Kidney (tissue), 14 donors: ENCODE data around the gene ST13. TPM values are rescaled to one million over a fixed set of nuclear protein-coding genes. Genes with fewer than 3 reads are reported as not detected.
"Not testable (repeated sequence)": the region's sequence is repeated elsewhere in the genome, so short reads cannot be mapped to it uniquely, and the experiment has no call there.

Source experiments
- DNase-seq, 5 donors: peaks; one replicate each; pipeline ENCODE4 v3.0.0-alpha.2; 2013 to 2020
- FAIRE-seq: peaks from 2 replicates; lab custom pipeline; 2012; peaks lifted over from hg19 to GRCh38; lab: Jason Lieb, UNC
- H3K27ac ChIP-seq, 2 donors: one replicate each; pipeline ENCODE4 v1.7.0; 2013; ENCODE audit warnings: low read depth in 2 of 2, low read length in 2 of 2, inconsistent platforms in 1 of 2
- H3K27me3 ChIP-seq: one replicate; pipeline ENCODE4 v1.7.1; 2013; ENCODE audit warnings: low read length, inconsistent platforms; ENCODE audit not compliant: control insufficient read depth, insufficient read depth
- H3K36me3 ChIP-seq, 3 donors: one replicate each; pipeline versions ENCODE4 v1.7.0 to v1.7.1; 2013; ENCODE audit warnings: low read length in 3 of 3, control low read depth in 1 of 3, inconsistent platforms in 1 of 3; ENCODE audit not compliant: insufficient read depth in 3 of 3, control insufficient read depth in 2 of 3
- H3K4me1 ChIP-seq, 3 donors: one replicate each; pipeline versions ENCODE4 v1.7.0 to v1.7.1; 2013; ENCODE audit warnings: low read length in 3 of 3, inconsistent platforms in 1 of 3, low read depth in 1 of 3; ENCODE audit not compliant: control insufficient read depth in 2 of 3, insufficient read depth in 2 of 3
- H3K4me3 ChIP-seq, 3 donors: one replicate each; pipeline versions ENCODE4 v1.7.0 to v1.8.1; 2013; ENCODE audit warnings: low read length in 3 of 3, control low read depth in 1 of 3, inconsistent platforms in 1 of 3
- H3K9ac ChIP-seq, 3 donors: one replicate each; pipeline versions ENCODE4 v1.7.0 to v1.7.1; 2013; ENCODE audit warnings: low read length in 3 of 3, control low read depth in 1 of 3, inconsistent platforms in 1 of 3
- H3K9me3 ChIP-seq, 3 donors: one replicate each; pipeline versions ENCODE4 v1.7.0 to v1.7.1; 2013; ENCODE audit warnings: low read length in 3 of 3, control low read depth in 1 of 3, inconsistent platforms in 1 of 3; ENCODE audit not compliant: control insufficient read depth in 2 of 3, insufficient read depth in 1 of 3
- intact Hi-C: fragments of 100-400 bp; cut with DNase I; formaldehyde crosslinking; loops from one replicate; pipeline ENCODE4 v1.11.1; 2022
- polyA plus RNA-seq: library from polyadenylated mRNA; stranded (reverse); fragments of 350-450 nt; fragmentation: Illumina TruSeq; extraction: RNeasy Lipid Tissue Mini Kit (QIAGEN cat#74804); gene quantifications from one replicate; pipeline ENCODE4 v1.2.3, GENCODE V29; 2014; ENCODE audit warnings: low read depth, low replicate concordance; ENCODE audit not compliant: insufficient read depth
- total RNA-seq: library from RNA; stranded (reverse); fragmentation: NEBNext Ultra II Directional; extraction: Animal tissue kit (Norgen Biotek cat#: 25700); gene quantifications from one replicate; pipeline ENCODE4 v1.2.1, GENCODE V29; 2021
- TF ChIP-seq, protein P1 (sequence below): IDR thresholded peaks from 3 replicates; pipeline ENCODE4 v1.5.1; 2012; ENCODE audit warnings: mild to moderate bottlenecking, moderate library complexity, borderline replicate concordance; ENCODE audit not compliant: insufficient read depth; ENCODE audit errors: extremely low read depth
- donor health status: control.
- donor health status: control.
- donor health status: control.
- donor health status: control.
- donor health status: control.
- donor health status: DM: yes; HTN: yes; CAD: no.
- donor health status: Normal renal cell carcinoma (clear cell type).

Gene ST13
- total and polyA plus RNA-seq, 2 donors from 2014 or later = 196 to 230 TPM

DNA sequence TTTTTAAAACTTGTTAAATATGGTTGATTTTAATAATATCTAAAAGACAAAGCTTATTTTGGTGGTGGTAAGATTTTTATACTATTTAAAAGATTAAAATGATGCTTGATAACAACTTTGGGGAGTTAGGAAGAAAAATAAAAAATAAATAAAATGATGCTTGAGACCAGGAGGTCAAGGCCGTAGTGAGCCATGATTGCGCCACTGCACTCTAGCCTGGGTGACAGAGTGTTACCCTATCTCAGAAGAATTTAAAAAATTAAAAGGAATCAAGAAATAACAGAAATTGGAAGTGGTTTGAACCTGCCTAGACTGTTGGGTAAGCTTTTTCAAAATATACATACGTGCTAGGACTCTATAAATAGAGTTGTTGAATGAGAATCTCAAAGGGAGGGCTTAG, 17.6 kb upstream of the ST13 start:
- Histone ChIP-seq H3K9me3 (no peaks in the 10 kb centered on the region), H3K27ac (no peak overlapping the region), H3K9ac (no peak overlapping the region), H3K36me3 (peaks cover 2 to 11% (median 2%) of the 10 kb centered on the region in 3 donors), H3K27me3 (no peaks in the 10 kb centered on the region), H3K4me1 (no peaks in the 10 kb centered on the region), H3K4me3 (no peak overlapping the region)
- TF ChIP-seq, protein P1, sequence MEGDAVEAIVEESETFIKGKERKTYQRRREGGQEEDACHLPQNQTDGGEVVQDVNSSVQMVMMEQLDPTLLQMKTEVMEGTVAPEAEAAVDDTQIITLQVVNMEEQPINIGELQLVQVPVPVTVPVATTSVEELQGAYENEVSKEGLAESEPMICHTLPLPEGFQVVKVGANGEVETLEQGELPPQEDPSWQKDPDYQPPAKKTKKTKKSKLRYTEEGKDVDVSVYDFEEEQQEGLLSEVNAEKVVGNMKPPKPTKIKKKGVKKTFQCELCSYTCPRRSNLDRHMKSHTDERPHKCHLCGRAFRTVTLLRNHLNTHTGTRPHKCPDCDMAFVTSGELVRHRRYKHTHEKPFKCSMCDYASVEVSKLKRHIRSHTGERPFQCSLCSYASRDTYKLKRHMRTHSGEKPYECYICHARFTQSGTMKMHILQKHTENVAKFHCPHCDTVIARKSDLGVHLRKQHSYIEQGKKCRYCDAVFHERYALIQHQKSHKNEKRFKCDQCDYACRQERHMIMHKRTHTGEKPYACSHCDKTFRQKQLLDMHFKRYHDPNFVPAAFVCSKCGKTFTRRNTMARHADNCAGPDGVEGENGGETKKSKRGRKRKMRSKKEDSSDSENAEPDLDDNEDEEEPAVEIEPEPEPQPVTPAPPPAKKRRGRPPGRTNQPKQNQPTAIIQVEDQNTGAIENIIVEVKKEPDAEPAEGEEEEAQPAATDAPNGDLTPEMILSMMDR = no peak
- intact Hi-C loops = no loop called here
- no peak for DNase-seq
- FAIRE-seq = no peak

DNA sequence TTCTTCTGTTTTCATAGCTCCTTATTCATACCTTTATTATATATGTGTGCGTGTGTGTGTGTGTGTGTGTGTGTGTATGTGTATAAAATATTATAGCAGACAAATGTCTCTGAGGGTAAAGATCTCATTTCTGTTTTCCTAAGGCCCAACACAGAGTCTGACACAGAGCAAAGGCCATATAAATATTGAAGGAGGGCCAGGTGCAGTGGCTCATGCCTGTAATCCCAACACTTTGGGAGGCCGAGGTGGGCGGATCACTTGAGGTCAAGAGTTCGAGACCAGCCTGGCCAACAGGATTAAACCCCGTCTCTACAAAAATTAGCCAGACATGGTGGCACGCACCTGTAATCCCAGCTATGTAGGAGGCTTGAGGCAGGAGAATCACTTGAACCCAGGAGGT, 11.9 kb upstream of the ST13 start:
- intact Hi-C loops, H3K27ac ChIP-seq, H3K4me3 ChIP-seq, H3K4me1 ChIP-seq, DNase-seq, FAIRE-seq, H3K9ac ChIP-seq, H3K9me3 ChIP-seq, H3K27me3 ChIP-seq: not testable (repeated sequence)
- H3K36me3 ChIP-seq = peaks cover 0 to 11% (median 2%) of the 10 kb centered on the region in 3 donors

DNA sequence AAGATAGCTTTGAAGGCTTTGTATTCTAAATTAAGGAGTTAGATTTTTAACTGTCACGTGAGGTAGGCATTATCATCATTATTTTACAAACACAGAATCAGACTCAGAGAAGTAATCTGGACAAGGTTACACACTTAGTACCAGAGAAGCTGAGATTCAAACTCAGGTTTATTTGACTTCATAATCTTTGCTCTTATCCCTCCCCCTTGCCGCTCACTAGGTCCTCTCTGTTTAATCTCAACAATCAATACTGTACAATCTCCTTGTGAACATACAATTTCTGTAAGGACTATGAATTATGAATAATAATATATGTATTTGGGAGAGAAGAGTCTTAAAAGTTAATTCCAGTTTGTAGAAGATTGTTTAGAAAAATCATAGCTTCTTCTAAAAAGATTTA, 10.7 kb upstream of the ST13 start:
- Histone ChIP-seq H3K4me3 (no peak overlapping the region), H3K36me3 (peaks cover 0 to 11% (median under 1%) of the 10 kb centered on the region in 3 donors), H3K9me3 (no peaks in the 10 kb centered on the region), H3K27me3 (no peaks in the 10 kb centered on the region), H3K9ac (no peak overlapping the region), H3K4me1 (no peaks in the 10 kb centered on the region), H3K27ac (no peak overlapping the region)
- TF ChIP-seq, protein P1 = no peak
- intact Hi-C loops = no loop called here
- no peak for DNase-seq
- FAIRE-seq = no peak

DNA sequence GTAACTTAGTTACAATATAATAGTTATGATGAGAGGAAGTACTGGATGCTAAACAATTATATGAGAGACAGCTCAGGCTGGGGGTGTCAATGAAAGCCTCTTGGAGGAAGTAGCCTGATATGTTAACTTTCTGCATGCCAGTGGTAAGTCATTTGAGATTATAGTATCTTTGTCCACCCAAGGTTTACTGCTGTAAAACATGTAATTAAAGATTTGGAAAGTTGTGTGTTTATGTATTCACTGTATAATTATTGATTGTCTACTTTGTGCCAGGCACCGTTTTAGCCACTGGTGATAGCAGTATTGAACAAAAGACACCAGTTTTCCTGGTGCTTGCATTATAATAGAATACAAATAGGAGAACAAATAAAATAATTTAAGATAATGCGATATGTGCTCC, 6.1 kb upstream of the ST13 start:
- Histone ChIP-seq H3K36me3 (peaks cover 0 to 6% (median 2%) of the 10 kb centered on the region in 3 donors), H3K9ac (no peak overlapping the region), H3K9me3 (no peaks in the 10 kb centered on the region), H3K27me3 (no peaks in the 10 kb centered on the region), H3K4me3 (no peak overlapping the region), H3K27ac (no peak overlapping the region), H3K4me1 (peaks cover 0 to 4% (median 0%) of the 10 kb centered on the region in 3 donors)
- intact Hi-C loops = no loop called here
- TF ChIP-seq, protein P1 = no peak
- DNase-seq (no peak), FAIRE-seq (no peak)
